IPS-20b (cell line): ENCODE results near the gene TBC1D21.

Experiments
- H3K27ac ChIP-seq: one replicate; pipeline ENCODE4 v1.5.1; 2013; ENCODE audit warnings: low read length
- H3K27me3 ChIP-seq: 2 replicates; pipeline ENCODE4 v1.6.1; 2013; ENCODE audit warnings: mild to moderate bottlenecking, low read length, inconsistent platforms; ENCODE audit not compliant: insufficient read depth
- H3K36me3 ChIP-seq: 2 replicates; pipeline ENCODE4 v1.6.1; 2013; ENCODE audit warnings: low read depth, mild to moderate bottlenecking, inconsistent platforms, low read length, moderate library complexity; ENCODE audit not compliant: insufficient read depth
- H3K4me1 ChIP-seq: 2 replicates; pipeline ENCODE4 v1.6.1; 2013; ENCODE audit warnings: mild to moderate bottlenecking, control low read depth, inconsistent platforms, low read length, moderate library complexity; ENCODE audit not compliant: insufficient read depth
- H3K4me3 ChIP-seq: 2 replicates; pipeline ENCODE4 v1.5.1; 2013; ENCODE audit warnings: mild to moderate bottlenecking, low read length, inconsistent platforms
- H3K9ac ChIP-seq: 2 replicates; pipeline ENCODE4 v1.6.1; 2013; ENCODE audit warnings: low read depth, mild to moderate bottlenecking, inconsistent platforms, low read length, moderate library complexity
- H3K9me3 ChIP-seq: 2 replicates; pipeline ENCODE4 v1.6.1; 2013; ENCODE audit warnings: mild to moderate bottlenecking, low read depth, low read length, inconsistent platforms; ENCODE audit not compliant: insufficient read depth

Gene TBC1D21

DNA sequence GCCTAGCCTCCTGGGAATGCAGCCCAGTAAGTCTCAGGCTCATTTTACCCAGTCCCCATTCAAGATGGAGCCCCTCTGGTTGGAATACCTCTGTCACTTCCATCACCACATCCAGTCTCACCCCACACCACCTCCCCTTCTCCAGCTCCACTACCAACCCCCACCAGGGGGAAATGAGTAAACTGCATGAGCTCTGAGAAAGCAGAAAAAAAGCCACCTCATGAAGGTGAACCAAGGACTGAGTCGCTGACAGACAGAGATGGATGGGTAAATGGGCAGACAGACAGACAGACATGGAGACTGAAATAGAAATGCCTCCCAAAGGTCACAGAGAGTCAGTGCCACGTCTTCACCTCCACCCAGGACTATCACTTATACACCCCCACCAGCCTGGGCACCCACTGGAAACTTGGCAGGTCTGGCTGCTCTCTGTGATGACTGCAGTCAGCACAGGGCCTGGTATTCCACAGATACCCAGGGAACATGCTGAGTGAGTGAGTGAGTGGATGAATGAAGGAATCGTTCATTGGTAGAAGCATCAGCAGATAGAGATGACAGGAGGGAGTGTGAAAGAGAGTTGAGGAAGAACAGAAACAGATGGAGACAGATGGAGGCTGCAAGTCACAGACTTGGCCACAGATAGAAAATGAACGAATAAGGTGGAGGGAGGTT lies 48.0 kb downstream of the TBC1D21 start:
- Histone ChIP-seq H3K36me3 (peaks cover 5% of the 10 kb centered on the region; the same call in 1 of the 2 replicates), H3K4me3 (no peak overlapping the region), H3K27ac (no peak overlapping the region), H3K27me3 (peaks cover 14% of the 10 kb centered on the region; the same call in 1 of the 2 replicates), H3K9me3 (peaks cover 10% of the 10 kb centered on the region; the same call in 1 of the 2 replicates), H3K4me1 (peaks cover 38% of the 10 kb centered on the region), H3K9ac (no peak overlapping the region; the same call in 1 of the 2 replicates)

DNA sequence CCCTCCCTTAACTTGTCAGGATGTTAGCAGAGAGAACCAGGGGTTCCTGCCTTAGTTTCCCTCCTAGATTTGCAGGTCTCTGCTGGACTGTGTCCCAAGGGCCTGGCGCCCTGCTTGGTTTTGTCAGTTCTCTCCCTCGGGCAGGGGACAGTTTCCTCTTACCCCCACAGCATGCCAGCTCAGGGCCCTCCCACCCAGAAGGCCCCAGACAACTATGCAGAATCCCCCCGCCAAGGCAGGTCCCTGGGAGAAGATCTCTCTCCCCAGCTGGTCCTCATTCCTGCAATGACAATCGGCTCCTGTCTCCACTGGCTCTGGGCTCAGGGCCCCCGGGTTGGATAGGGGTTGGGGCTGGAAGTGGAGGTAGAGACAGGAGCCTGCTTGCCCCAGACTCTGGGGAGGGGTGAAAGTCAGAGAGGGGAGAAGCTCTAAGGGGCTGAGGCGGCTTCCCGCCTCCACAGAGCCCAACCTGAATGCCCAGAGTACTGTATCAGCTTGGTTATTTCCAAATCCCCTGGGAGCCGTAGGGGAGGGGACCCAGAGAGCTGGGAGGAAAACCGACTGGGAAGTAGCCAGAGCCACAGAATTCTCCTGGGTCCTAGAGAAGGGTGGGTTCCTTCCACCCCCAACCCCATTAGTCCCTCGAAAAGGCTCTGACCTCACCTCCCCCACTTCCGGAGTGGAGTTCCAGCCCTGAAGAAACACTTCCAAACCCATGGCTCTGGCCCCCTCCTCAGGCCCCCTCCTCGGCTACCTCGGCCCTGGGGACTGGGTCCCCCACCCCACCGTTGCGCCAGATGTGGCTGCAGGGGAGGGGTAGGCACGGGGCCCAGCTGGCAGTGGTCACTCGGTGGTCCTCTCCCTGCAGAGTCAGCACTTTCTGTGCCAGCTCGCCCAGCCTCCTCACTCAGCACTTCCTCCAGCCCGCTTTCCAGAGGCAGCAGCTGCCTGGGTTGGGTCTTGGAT lies 49.1 kb downstream of the TBC1D21 start:
- Histone ChIP-seq H3K9ac (peak overlapping the region; percentile 51; the same call in 1 of the 2 replicates), H3K27ac (peak overlapping the region; percentile 66), H3K27me3 (peaks cover 20% of the 10 kb centered on the region; the same call in 1 of the 2 replicates), H3K4me3 (peak overlapping the region; percentile 52; the same call in 1 of the 2 replicates), H3K4me1 (peaks cover 38% of the 10 kb centered on the region), H3K36me3 (peaks cover 5% of the 10 kb centered on the region; the same call in 1 of the 2 replicates), H3K9me3 (peaks cover 10% of the 10 kb centered on the region; the same call in 1 of the 2 replicates)

DNA sequence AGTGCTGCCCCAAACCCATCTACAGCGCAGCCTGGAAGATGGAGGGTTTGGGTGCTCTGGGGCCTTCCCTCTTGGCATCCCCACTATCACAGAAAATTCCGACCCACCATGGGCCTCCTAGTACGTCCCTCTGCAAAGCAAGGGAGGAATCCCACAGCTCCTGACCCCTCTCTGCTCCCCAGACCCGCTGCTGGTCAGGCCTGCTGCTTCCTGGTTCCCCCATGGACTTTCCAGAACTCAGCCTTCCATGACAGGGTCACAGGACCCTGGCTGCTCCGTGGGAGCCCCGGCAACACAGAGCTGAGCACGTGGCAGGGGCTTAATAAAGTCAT lies 49.8 kb downstream of the TBC1D21 start:
- H3K4me3 ChIP-seq = peak overlapping the region; percentile 52; the same call in 1 of the 2 replicates
- peaks cover 9% of the 10 kb centered on the region; the same call in 1 of the 2 replicates for H3K9me3 ChIP-seq
- H3K27ac ChIP-seq = peak overlapping the region; percentile 66
- H3K27me3 ChIP-seq = peaks cover 23% of the 10 kb centered on the region; the same call in 1 of the 2 replicates
- peaks cover 41% of the 10 kb centered on the region for H3K4me1 ChIP-seq
- peak overlapping the region; percentile 51; the same call in 1 of the 2 replicates for H3K9ac ChIP-seq
- H3K36me3 ChIP-seq = peaks cover 3% of the 10 kb centered on the region; the same call in 1 of the 2 replicates

DNA sequence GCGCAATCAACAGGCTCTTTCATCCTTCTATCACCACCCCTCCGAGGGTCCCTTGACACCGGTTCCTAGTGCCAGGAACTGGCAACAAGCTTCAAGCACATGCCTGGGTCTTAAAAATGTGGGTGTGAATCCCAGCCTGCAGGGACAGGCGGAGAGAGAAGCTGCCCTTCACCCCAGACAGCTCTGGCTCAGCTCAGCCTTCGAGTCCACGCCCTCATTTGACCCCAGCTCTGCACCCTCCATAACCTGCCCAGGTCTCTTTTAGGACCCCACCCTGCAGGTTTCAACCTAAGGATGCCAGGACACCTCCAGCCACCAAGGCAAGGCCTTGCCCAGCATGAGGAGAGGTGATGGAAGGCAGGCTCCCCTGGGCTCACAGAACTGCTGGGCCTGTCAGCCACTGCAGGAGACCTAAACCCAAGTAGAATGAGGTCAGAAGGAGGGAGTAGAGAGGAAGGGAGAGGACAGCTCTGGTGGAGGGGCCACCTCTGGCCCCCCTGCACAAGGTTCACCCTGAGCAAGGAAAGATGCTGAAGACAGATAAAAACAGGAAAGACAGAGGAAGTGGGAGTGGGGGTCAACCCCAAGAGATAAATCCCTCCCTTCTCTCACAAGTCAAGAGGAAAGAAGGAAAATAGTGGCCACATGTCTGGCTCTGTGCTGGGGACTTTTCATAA lies 50.3 kb downstream of the TBC1D21 start:
- peak overlapping the region; percentile 52; the same call in 1 of the 2 replicates for H3K4me3 ChIP-seq
- no peak overlapping the region for H3K27ac ChIP-seq
- peak overlapping the region; percentile 51; the same call in 1 of the 2 replicates for H3K9ac ChIP-seq
- H3K36me3 ChIP-seq = no peaks in the 10 kb centered on the region
- H3K4me1 ChIP-seq = peaks cover 42% of the 10 kb centered on the region
- H3K27me3 ChIP-seq = peaks cover 28% of the 10 kb centered on the region; the same call in 1 of the 2 replicates
- peaks cover 4% of the 10 kb centered on the region; the same call in 1 of the 2 replicates for H3K9me3 ChIP-seq

DNA sequence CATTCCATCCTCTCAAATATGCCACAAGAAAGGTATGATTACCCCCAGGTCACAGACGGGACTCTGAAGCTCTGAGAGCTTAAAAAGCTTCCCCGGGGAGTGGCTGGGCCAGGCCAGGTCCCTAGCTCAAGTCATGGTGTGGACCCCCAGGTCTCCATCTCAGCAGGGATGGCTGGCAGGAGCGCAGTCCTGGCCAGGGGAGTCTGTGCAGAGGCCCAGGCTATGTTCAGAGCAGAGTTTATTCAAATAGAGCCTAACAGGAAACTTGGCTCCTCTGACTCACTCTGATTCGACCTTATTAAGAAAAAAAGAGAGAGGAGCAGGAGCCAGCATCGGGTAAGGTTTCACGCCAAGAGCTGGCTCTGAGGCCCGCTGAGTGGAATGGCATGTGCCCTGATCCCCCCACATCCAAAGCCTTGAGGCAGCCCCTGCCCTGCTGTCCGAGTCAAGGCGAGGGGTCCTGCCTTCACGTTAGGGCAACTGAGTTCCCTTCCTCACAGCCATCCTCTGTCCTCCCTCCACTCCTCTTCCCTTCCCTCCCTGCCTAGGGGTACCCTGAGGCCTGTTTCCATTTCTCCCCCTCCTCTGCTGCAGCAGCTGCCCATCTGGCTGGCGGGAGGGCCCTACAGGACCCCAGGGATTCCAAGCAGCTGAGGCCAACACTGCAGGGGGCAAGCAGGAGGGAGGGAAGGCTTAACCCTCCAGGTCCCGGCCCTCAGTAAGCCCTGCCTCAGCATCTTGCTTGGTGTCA lies 51.0 kb downstream of the TBC1D21 start:
- no peaks in the 10 kb centered on the region for H3K36me3 ChIP-seq
- no peak overlapping the region for H3K9ac ChIP-seq
- H3K4me3 ChIP-seq = 0 out of 2 replicates have a peak overlapping the region, but pooled peaks have one; percentile 21
- no peaks in the 10 kb centered on the region for H3K9me3 ChIP-seq
- H3K27me3 ChIP-seq = peaks cover 30% of the 10 kb centered on the region; the same call in 1 of the 2 replicates
- no peak overlapping the region for H3K27ac ChIP-seq
- peaks cover 42% of the 10 kb centered on the region for H3K4me1 ChIP-seq

DNA sequence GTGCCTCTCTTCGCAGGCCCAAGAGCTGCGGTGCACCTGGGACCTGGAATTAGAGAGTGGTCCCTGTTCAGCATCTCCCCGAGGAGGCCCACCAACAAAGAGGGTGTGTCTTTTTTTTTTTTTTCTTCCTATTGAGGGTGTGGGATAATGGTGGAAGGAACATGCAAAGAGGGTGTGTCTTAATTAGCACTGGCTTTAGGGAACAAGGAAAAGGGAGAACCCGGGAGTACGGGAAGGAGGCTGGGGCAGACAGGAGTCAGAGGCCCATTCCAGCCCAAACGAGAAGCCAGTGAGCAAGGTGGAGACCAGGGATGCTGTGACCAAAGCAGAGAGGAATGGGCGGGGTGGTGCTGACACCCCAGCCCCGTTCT lies 52.5 kb downstream of the TBC1D21 start:
- H3K36me3 ChIP-seq = no peaks in the 10 kb centered on the region
- H3K27me3 ChIP-seq = peaks cover 30% of the 10 kb centered on the region; the same call in 1 of the 2 replicates
- no peak overlapping the region for H3K27ac ChIP-seq
- peak overlapping the region; percentile 75; the same call in 1 of the 2 replicates for H3K4me3 ChIP-seq
- H3K9me3 ChIP-seq = no peaks in the 10 kb centered on the region
- H3K4me1 ChIP-seq = peaks cover 42% of the 10 kb centered on the region
- no peak overlapping the region for H3K9ac ChIP-seq

DNA sequence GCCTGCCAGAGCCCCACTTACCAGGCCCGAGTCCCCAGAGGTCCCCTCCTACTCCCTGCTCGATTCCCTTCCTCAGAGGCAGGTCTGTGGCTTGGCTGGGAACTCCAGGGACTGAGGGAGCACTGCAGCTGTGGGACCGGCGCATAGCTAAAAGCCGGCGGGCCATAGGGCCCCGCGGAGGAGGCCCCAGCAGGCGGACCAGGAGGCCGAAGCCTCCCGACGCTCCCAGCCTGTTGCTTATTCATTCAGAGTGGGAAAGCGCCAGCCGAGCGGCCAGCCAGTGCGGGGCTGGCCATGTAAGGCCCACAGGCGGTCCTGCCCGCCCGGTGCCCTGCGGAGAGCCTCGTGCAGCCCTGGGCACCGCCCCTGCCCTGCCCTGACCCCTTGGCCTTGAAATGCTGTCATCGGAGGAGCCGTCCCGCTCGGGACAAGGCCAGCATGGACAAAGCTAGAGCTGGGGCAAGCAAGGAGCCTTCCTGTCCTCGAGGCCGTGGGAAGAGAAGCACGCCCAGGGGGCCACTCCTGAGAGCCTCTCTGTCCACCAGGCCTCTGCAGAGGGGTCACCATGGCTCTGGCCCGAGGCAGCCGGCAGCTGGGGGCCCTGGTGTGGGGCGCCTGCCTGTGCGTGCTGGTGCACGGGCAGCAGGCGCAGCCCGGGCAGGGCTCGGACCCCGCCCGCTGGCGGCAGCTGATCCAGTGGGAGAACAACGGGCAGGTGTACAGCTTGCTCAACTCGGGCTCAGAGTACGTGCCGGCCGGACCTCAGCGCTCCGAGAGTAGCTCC lies 53.0 kb downstream of the TBC1D21 start, which contains the start of gene LOXL1:
Gene LOXL1, plus strand, starts transcription at position 244 of the 784 bp plus-strand sequence. Its CDS starts 322 bp downstream, at position 566.
- H3K9ac ChIP-seq = peak within 1 kb of the TSS; percentile 58; the same call in 1 of the 2 replicates
- H3K27ac ChIP-seq = no peak within 1 kb of the TSS
- peaks cover 30% of the 10 kb centered on the region; the same call in 1 of the 2 replicates for H3K27me3 ChIP-seq
- no peaks in the 10 kb centered on the region for H3K36me3 ChIP-seq
- H3K4me1 ChIP-seq = peaks cover 42% of the 10 kb centered on the region
- H3K4me3 ChIP-seq = peak within 1 kb of the TSS; percentile 75
- H3K9me3 ChIP-seq = no peaks in the 10 kb centered on the region

DNA sequence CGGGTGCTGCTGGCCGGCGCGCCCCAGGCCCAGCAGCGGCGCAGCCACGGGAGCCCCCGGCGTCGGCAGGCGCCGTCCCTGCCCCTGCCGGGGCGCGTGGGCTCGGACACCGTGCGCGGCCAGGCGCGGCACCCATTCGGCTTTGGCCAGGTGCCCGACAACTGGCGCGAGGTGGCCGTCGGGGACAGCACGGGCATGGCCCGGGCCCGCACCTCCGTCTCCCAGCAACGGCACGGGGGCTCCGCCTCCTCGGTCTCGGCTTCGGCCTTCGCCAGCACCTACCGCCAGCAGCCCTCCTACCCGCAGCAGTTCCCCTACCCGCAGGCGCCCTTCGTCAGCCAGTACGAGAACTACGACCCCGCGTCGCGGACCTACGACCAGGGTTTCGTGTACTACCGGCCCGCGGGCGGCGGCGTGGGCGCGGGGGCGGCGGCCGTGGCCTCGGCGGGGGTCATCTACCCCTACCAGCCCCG lies 53.7 kb downstream of the TBC1D21 start:
- Histone ChIP-seq H3K36me3 (no peaks in the 10 kb centered on the region), H3K27me3 (peaks cover 30% of the 10 kb centered on the region; the same call in 1 of the 2 replicates), H3K27ac (no peak overlapping the region), H3K9ac (peak overlapping the region; percentile 58; the same call in 1 of the 2 replicates), H3K4me3 (peak overlapping the region; percentile 75; the same call in 1 of the 2 replicates), H3K9me3 (no peaks in the 10 kb centered on the region), H3K4me1 (peaks cover 37% of the 10 kb centered on the region)

DNA sequence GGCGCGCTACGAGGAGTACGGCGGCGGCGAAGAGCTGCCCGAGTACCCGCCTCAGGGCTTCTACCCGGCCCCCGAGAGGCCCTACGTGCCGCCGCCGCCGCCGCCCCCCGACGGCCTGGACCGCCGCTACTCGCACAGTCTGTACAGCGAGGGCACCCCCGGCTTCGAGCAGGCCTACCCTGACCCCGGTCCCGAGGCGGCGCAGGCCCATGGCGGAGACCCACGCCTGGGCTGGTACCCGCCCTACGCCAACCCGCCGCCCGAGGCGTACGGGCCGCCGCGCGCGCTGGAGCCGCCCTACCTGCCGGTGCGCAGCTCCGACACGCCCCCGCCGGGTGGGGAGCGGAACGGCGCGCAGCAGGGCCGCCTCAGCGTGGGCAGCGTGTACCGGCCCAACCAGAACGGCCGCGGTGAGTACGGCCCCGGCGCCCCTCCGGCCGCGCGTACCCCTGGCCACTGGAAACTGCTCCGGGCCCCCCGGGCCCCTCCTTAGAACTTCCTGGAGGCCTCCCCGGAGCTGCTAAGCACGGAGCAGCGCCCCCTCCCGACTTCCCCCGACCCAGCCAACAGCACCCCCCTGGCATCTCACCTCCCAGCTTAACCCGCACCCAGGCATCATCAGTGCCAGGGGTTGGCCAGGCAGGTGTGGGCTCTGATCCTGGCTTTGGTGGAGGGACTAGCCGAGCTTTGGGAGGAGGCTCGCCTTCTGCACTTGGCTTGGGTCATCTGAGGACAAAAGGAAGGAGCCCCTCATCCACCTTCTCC lies 54.3 kb downstream of the TBC1D21 start:
- peak overlapping the region; percentile 32; the same call in 1 of the 2 replicates for H3K9ac ChIP-seq
- no peak overlapping the region for H3K27ac ChIP-seq
- peaks cover 30% of the 10 kb centered on the region; the same call in 1 of the 2 replicates for H3K27me3 ChIP-seq
- H3K4me3 ChIP-seq = peak overlapping the region; percentile 75
- no peaks in the 10 kb centered on the region for H3K9me3 ChIP-seq
- no peaks in the 10 kb centered on the region for H3K36me3 ChIP-seq
- peaks cover 30% of the 10 kb centered on the region for H3K4me1 ChIP-seq
